ENCODE data around the gene ALG10. TPM values are rescaled to one million over a fixed set of nuclear protein-coding genes. Genes with fewer than 3 reads are reported as not detected.

The ALG10 gene
- total and polyA plus RNA-seq, 12 donors: 1.8 to 18.1 (median 9.1) TPM

DNA sequence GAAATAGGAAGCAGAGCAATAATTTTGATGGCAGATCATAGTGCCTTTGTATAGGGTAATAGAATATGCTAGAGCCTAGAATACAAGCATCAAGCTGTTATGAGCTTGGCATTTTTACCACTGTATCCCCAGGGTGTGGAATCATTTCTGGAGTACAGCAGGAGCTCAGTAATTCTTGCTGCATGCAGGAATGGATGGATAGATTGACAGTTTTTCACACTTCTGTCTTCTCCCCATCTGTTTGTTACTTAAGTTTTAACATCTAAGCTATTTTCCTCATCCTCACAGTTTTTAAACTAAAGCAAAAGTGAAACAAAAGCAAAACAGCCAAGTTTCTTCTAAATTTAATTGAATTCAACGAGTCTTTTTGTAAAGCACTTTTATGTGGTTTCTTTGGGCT is 32.6 kb downstream of the ALG10 start:
- no peak for TF ChIP-seq POLR2A (IDR thresholded peaks at IDR 0.05)
- TF ChIP-seq, protein P1, sequence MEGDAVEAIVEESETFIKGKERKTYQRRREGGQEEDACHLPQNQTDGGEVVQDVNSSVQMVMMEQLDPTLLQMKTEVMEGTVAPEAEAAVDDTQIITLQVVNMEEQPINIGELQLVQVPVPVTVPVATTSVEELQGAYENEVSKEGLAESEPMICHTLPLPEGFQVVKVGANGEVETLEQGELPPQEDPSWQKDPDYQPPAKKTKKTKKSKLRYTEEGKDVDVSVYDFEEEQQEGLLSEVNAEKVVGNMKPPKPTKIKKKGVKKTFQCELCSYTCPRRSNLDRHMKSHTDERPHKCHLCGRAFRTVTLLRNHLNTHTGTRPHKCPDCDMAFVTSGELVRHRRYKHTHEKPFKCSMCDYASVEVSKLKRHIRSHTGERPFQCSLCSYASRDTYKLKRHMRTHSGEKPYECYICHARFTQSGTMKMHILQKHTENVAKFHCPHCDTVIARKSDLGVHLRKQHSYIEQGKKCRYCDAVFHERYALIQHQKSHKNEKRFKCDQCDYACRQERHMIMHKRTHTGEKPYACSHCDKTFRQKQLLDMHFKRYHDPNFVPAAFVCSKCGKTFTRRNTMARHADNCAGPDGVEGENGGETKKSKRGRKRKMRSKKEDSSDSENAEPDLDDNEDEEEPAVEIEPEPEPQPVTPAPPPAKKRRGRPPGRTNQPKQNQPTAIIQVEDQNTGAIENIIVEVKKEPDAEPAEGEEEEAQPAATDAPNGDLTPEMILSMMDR (IDR thresholded peaks at IDR 0.05): no peak
- WGBS, 4 donors: 28 to 46% (median 32%) methylated on average over 1 of the region's 1 CpG
- no peak overlapping the region for H3K27ac ChIP-seq

More for the DNA sequence above, 32.6 kb downstream of the ALG10 start:
- DNase-seq: no peak
- no peaks in the 10 kb centered on the region for H3K27me3 ChIP-seq
- no peaks in the 10 kb centered on the region for H3K9me3 ChIP-seq (replicated peaks in 1 of 3)
- intact Hi-C loops (cut with DNase I): no loop called here
- no peaks in the 10 kb centered on the region for H3K4me1 ChIP-seq (replicated peaks in 1 of 2)
- H3K4me3 ChIP-seq: no peak overlapping the region
- no peaks in the 10 kb centered on the region for H3K36me3 ChIP-seq (replicated peaks in 1 of 2)

Small RNAs within 50 kb of the gene (small RNA-seq; reads per million reads assigned to genes)
- 0 reads per million in 2 donors for gene RF00019
